HFF-Myc (cell line): ENCODE data around the gene ALOX12B.

Experiments
- DNase-seq: peaks from one replicate; pipeline ENCODE4 v3.0.0-alpha.2; 2011; ENCODE audit warnings: low read depth; ENCODE audit errors: extremely low read depth
- H3K4me3 ChIP-seq: replicated peaks from 2 replicates; pipeline ENCODE4 v1.5.1; 2011; ENCODE audit warnings: low read depth, mild to moderate bottlenecking, control low read depth, low read length
- TF ChIP-seq, protein P1 (sequence below): IDR thresholded peaks from 2 replicates; pipeline ENCODE4 v1.5.1; 2012; ENCODE audit warnings: mild to moderate bottlenecking, low read depth, low read length, control low read depth; ENCODE audit errors: missing control alignments

The ALOX12B gene

DNA sequence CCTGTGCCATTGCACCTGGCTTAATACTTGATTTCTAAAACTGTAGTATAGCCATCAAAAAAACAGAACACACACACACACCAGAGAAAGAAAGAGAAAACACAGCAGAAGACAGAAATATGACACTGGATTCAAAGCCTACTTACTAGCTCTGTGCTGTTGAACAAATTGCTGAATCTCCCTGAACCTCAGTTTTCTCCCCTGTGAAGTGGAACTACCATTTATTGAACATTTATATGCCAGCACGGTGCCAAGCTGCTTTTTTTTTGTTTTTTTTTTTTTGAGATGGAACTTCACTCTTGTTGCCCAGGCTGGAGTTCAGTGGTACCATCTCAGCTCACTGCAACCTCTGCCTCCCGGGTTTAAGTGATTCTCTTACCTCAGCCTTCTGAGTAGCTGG lies 13.2 kb upstream of the ALOX12B start:
- DNase-seq = no peak
- TF ChIP-seq, protein P1, sequence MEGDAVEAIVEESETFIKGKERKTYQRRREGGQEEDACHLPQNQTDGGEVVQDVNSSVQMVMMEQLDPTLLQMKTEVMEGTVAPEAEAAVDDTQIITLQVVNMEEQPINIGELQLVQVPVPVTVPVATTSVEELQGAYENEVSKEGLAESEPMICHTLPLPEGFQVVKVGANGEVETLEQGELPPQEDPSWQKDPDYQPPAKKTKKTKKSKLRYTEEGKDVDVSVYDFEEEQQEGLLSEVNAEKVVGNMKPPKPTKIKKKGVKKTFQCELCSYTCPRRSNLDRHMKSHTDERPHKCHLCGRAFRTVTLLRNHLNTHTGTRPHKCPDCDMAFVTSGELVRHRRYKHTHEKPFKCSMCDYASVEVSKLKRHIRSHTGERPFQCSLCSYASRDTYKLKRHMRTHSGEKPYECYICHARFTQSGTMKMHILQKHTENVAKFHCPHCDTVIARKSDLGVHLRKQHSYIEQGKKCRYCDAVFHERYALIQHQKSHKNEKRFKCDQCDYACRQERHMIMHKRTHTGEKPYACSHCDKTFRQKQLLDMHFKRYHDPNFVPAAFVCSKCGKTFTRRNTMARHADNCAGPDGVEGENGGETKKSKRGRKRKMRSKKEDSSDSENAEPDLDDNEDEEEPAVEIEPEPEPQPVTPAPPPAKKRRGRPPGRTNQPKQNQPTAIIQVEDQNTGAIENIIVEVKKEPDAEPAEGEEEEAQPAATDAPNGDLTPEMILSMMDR = no peak
- H3K4me3 ChIP-seq = no peak overlapping the region

DNA sequence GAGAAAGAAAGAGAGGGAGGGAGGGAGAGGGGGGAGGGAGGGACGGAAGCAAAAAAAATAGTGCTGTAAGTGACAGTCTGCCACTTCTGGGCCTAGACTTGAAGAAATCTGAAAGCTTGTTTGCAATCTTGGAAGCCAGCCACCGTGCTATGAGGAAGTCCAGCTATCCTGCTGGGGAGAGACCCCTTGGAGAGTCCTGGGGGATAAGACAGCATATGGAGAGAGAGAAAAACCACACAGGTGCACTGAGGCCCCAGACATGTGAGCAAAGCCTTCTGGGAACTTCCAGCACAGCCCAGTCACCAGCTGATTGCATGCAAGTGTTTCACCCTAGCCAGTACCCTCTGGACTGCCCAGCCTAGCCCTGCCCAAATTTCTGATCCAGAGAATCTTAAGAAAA lies 12.6 kb upstream of the ALOX12B start:
- TF ChIP-seq, protein P1 = no peak
- no peak overlapping the region for H3K4me3 ChIP-seq
- no peak for DNase-seq

GRCh38 chr17:8096541-8096940 lies 9.0 kb upstream of the ALOX12B start:
- no peak overlapping the region for H3K4me3 ChIP-seq
- TF ChIP-seq, protein P1 = no peak

GRCh38 chr17:8095361-8095760 lies 7.8 kb upstream of the ALOX12B start:
- TF ChIP-seq, protein P1 = no peak
- no peak for DNase-seq
- no peak overlapping the region for H3K4me3 ChIP-seq

More at GRCh38 chr17:8096541-8096940, 9.0 kb upstream of the ALOX12B start:
- no peak for DNase-seq

GRCh38 chr17:8091033-8091687 lies 3.6 kb upstream of the ALOX12B start:
- no peak for DNase-seq
- TF ChIP-seq, protein P1 = no peak
- H3K4me3 ChIP-seq = no peak overlapping the region

DNA sequence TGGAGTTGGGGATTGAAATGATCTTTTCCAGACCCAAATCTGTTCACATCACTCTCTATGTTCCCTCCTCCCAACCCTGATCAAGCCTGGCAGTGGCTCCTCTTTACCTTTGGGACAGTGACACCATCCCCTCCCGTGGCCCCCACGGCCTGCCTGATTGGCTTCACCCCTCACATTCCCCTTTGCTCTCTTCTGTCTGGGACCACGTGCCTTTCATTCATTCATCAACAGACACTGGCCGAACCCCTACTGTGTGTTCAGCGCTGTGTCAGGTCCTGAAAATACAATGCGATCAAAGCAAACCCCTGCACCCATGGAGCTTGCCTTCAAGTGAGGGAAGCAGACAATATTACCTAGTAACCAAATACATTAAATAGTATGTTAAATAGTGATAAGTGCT lies 2.2 kb upstream of the ALOX12B start:
- TF ChIP-seq, protein P1 = no peak
- H3K4me3 ChIP-seq = no peak overlapping the region
- no peak for DNase-seq

GRCh38 chr17:8087952-8088230 lies 375 bp upstream of the ALOX12B start:
- TF ChIP-seq, protein P1 = no peak
- no peak for DNase-seq
- no peak overlapping the region for H3K4me3 ChIP-seq
